ENCODE results near the gene RCBTB2. TPM values are rescaled to one million over a fixed set of nuclear protein-coding genes. Genes with fewer than 3 reads are reported as not detected.

RCBTB2 gene
- total and polyA plus RNA-seq, 9 of the 15 experiments (the other 6 are each of a cell fraction or from before 2014, with no cell fraction given) = 0.91 to 3.3 (median 1.5) TPM

- no peak for TF ChIP-seq MNT (conservative IDR thresholded peaks at IDR 0.05)
These were observed 41.3 kb downstream of the RCBTB2 start (continued) for GRCh38 chr13:48491423-48492095.

GRCh38 chr13:48490241-48490640 is 42.6 kb downstream of the RCBTB2 start:
- CTCF ChIA-PET (ENCODE audit: low intra/inter-chr PET ratio) = no interaction called here
- intact Hi-C loops (cut with micrococcal nuclease) = no loop called here
- H3K4me1 ChIP-seq (replicated peaks in 1 of 2; ENCODE audit: control insufficient read depth in 2 of 2, insufficient read depth in 2 of 2, low read length in 2 of 2) = peaks cover 0 to 6% of the 10 kb centered on the region in 2 experiments; a peak in 2 of 5 replicates

More at GRCh38 chr13:48490241-48490640, 42.6 kb downstream of the RCBTB2 start:
- H3K9me3 ChIP-seq (replicated peaks; ENCODE audit: control insufficient read depth, insufficient read depth, low read depth, low read length) = no peaks in the 10 kb centered on the region
- FAIRE-seq (no peak), DNase-seq (ENCODE audit: extremely low read depth in 1 of 4, low spot score in 3 of 4) (no peak), ATAC-seq (no peak)
- POLR2A ChIA-PET = no interaction called here
- TF ChIP-seq HMGN3 (IDR thresholded peaks at IDR 0.05; ENCODE audit: borderline replicate concordance, extremely low read depth, insufficient read length, low read depth, low read length) = no peak
- no peak for TF ChIP-seq ZZZ3 (IDR thresholded peaks at IDR 0.05)
- no peak for TF ChIP-seq XRCC4 (IDR thresholded peaks at IDR 0.05; ENCODE audit: extremely low read depth, insufficient read depth, insufficient read length)
- TF ChIP-seq HOMEZ (CRISPR knock-in tag; IDR thresholded peaks at IDR 0.05) = no peak
- no peak for TF ChIP-seq TRIM24 (IDR thresholded peaks at IDR 0.05)
- TF ChIP-seq MAX (CRISPR knock-in tag; IDR thresholded peaks at IDR 0.05) = no peak
- no peak for TF ChIP-seq KDM1A (IDR thresholded peaks at IDR 0.05)
- TF ChIP-seq PATZ1 (CRISPR knock-in tag; IDR thresholded peaks at IDR 0.05; ENCODE audit: borderline replicate concordance) = no peak
- no peak for TF ChIP-seq CBX5 (IDR thresholded peaks at IDR 0.05; ENCODE audit: borderline replicate concordance, low read depth)
- TF ChIP-seq POLR3G (IDR thresholded peaks at IDR 0.05; ENCODE audit: extremely low read depth, insufficient read length, insufficient replicate concordance) = no peak
- TF ChIP-seq TCF7 (IDR thresholded peaks at IDR 0.05; ENCODE audit: borderline replicate concordance) = no peak
- TF ChIP-seq MXI1 (IDR thresholded peaks at IDR 0.05; ENCODE audit: low read depth, low read length) = no peak
- TF ChIP-seq LARP7 (IDR thresholded peaks at IDR 0.05) = no peak
- TF ChIP-seq ZNF324 (CRISPR knock-in tag; IDR thresholded peaks at IDR 0.05) = no peak
- no peaks in the 10 kb centered on the region for H4K20me1 ChIP-seq (replicated peaks; ENCODE audit: control insufficient read depth, insufficient read depth, low read length)
- H3K27ac ChIP-seq (ENCODE audit: extremely low read depth, low read depth, low read length) = no peak overlapping the region
- no peak overlapping the region for H3K9ac ChIP-seq (ENCODE audit: insufficient read depth in 1 of 2, low read depth in 2 of 2, low read length in 2 of 2)
- H3K4me3 ChIP-seq = no peak overlapping the region
- H3K36me3 ChIP-seq (ENCODE audit: control insufficient read depth, insufficient read depth, low read length) = no peaks in the 10 kb centered on the region
- in situ Hi-C loops (cut with MboI) = no loop called here
- H2AFZ ChIP-seq (ENCODE audit: low read depth, low read length) = no peak overlapping the region
- BruUV-seq (replicated peaks) = no TSS peak
- H3K79me2 ChIP-seq (ENCODE audit: control insufficient read depth, insufficient read depth, low read length) = no peaks in the 10 kb centered on the region
- H3K27me3 ChIP-seq (ENCODE audit: control insufficient read depth in 2 of 2, insufficient read depth in 2 of 2, low read length in 2 of 2) = no peaks in the 10 kb centered on the region
- WGBS (ENCODE audit: insufficient coverage, low coverage, missing lambda C conversion rate) = 37% methylated on average over 3 of the region's 3 CpGs
- no peaks in the 10 kb centered on the region for H3K9me1 ChIP-seq (ENCODE audit: control insufficient read depth, insufficient read depth, low read length)
- H3K4me2 ChIP-seq (ENCODE audit: insufficient read depth, low read length) = no peak overlapping the region
